GM19452 (cell line): ENCODE measurements around the gene WDR4.
"Not testable (repeated sequence)": the region's sequence is repeated elsewhere in the genome, so short reads cannot be mapped to it uniquely, and the experiment has no call there.

ENCODE experiments used
- ATAC-seq: cut with Tn5 transposase; IDR thresholded peaks from one replicate; pipeline ENCODE4 v1.9.1; 2021; ENCODE audit not compliant: unreplicated experiment

The WDR4 gene

DNA sequence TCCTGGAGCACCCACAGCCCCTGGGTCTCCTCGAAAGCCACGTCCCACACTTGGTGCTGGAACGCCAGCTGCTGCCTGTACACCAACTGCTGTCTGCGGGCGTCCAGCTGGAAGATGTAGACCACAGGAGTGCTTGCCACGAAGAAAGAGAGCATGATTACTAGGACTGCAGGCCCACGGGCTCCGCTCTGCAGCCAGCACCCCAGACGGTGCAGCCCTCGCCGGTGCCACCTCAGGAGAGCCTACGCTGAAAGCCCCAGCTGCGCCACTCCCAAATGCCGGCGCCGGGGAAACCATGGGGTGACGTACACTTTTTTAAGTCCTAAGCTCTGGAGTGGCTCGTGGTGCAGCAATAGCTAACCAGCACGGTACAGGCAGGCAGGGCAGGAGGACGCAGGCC, 25.7 kb downstream of the WDR4 start:
- no peak for ATAC-seq

DNA sequence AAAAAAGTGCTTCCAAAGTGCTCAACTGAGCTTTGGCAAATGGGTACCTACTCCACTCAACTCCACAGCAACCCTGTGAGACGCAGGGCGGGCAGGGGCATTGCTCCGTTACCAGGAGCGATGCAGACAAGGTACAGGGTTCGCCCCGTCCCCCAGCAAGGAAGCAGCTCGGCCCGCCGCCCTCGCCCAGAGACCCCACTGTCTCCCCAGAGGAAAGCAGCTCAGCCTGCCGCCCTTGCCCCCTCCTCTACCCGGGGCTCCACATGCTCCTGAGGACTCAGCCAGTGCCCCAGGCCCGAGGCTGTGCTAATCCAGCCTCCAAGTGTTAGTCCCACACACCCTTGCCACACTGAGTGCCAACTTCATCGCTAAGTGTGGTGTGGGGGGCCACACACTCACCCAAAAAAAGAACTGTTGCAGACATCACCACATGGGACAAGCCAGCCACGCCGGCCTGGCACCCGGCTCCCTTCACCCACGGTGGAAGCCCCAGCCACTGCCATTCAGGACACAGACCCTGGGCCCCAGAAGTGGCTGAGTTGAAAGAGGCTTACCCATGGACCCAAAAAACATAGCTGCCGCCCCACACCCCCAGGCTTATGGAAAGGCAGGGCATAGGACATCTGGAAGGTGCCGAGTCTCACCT, 26.3 kb downstream of the WDR4 start:
- ATAC-seq, result no peak

DNA sequence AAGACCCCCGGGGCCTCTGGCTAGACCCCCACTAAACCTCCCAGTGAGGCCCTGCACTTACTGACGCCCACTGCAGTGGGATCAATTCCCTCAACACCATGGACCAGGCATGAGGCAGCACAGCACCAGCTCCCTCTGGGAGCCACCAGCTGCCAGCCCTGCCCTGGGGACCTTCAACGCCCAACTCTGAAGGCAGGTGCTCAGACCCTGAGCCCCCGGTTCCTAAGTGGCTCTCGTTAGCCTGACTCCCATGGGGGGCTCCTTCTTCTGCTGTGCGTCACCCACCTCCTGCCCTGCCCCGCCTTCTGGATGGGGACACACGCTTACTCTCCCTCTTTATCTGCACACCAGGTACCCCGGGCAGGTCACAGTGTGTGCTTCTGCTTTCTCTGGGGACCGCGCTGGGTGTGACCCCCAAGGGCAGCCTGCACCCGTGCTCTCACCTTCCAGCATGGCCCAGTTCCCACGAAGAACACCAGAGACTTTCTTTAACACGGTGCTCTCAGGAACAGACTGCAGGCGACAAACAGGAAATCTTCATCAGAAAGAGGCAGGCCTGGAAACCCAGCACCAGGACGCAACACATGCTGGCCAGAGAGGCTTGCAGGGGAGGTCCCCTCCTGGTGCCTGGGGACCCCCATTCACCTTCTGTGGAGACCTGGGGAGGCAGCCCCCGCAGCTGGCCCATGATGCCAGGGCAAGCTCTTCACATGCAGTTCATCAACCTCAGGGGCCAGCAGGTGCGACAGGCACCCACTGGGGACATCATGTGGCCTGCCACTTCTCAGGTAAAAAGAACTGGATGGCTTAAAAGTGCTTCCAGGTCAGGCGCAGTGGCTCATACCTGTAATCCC, 27.3 kb downstream of the WDR4 start:
- ATAC-seq, result no peak

DNA sequence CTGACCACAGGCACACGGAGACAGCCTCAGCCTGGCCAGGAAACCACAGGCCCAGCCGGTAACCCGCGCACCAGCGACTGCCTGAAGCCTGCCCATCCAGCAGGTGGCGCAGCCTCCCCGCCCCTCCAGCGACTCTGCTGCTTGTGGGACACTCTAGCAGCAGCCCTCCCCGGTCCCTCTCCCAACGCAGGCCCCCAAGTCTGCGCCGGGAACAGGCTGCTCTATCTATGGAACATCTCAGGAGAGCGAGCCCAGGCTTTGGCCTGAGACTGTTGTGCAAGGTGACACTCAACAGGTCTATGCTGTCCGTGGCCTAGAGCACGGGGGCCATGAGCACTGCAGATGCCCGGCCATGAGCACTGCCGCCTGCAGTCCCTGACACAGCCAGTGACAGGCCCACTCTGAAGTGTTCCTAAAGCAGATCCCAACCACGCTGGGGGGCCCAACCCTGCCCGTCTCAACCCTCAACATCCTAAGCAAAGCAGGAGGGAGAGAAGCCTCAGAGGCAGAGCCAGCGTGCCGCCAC, 28.4 kb downstream of the WDR4 start:
- no peak for ATAC-seq

DNA sequence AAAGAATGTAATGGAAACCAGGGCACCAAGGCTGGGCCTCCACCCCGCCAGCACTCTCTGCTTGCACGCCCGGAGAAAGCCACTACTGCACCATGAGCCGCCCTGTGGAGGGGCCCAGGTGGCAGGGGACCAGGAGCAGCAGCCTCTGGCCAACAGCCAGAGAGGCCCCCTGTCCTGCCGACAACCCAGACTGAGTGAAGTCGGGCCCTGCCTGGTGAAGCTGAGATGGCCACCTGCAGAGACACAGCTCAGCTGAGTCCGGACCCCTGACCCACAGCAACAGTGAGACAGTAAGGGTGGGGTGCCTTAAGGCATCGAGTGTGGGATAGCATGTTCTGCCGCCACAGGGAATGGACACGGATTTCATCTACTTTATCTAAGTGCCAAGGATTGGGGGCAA, 28.9 kb downstream of the WDR4 start:
- ATAC-seq, result no peak

DNA sequence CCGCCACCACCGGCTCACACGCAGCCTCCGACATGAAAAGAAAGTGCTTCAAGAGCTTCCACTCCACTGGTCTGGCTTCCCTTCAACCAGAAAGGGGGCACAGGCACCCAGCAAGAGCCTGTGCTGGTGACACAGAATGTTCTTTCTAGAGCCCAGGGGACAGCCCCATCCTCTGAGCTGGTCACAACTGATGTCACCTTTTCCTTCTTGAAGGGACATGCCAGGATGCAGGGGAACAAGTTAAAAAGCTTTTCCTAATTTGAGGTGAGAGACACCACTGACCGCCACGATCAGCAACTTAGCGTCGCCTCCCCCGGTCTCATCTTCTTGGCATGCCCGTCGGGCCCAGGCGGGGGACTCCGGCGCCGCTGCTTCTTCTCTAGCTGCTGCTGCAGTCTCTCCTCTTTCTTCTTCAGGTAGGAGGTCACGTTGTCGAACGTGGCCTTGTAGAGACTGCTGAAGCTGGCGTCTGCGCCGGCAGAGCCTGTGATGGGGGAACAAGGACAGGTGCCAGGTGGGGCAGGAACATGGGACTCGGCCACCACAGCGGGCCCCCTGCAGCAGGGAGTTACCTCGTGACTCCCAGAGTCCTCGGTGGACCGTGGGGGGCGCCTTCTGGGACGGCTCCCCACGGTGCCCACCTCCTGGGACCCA, 29.5 kb downstream of the WDR4 start:
- ATAC-seq, result no peak

DNA sequence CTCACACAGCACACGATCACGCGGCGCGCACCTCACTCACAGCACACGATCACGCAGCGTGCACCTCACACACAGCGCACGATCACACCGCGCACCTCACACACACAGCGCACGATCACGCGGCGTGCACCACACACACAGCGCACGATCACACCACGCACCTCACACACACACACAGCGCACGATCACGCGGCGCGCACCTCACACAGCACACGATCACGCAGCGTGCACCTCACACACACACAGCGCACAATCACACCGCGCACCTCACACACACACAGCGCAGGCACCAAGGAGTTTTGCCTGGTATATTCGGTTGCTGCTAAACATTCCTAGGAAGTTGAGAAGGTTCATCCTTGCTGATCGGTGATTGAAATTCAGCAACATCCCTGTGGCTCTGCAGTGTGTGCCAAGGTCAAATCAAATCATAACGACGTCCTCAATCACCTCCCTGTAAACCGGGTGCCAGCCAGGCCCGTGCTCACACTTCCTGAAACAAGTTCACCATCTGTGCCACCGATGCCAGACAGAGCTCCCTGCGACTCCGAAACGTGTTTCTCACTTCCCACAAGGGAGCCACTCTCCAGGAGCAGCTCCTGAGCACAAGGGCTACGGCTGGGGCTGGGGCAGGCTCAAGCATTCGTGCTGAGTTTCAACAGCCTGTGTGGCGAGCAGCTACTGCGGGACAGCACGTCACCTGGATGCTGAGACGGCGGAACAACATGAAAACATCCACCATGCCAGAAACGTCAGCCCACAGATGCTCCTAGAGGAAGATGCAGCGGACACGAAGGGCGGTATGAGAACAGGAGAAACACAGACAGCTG, 30.2 kb downstream of the WDR4 start:
- ATAC-seq, result no peak

DNA sequence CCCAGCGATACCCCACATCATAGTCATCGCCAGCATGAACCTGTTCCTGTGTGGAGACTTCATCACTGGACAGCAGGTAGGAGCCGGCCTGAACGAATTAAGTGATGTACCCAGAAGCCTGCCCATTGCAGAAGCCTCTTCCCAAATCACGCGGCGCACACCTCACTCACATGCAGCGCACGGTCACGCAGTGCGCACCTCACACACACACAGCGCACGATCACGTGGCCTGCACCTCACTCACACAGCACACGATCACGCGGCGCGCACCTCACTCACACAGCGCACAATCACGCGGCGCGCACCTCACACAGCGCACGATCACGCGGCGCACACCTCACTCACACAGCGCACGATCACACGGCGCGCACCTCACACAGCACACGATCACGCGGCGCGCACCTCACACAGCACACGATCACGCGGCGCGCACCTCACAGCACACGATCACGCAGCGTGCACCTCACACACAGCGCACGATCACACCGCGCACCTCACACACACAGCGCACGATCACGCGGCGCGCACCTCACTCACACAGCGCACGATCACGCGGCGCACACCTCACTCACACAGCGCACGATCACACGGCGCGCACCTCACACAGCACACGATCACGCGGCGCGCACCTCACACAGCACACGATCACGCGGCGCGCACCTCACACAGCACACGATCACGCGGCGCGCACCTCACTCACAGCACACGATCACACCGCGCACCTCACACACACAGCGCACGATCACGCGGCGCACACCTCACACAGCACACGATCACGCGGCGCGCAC, 31.0 kb downstream of the WDR4 start:
- not testable (repeated sequence) for ATAC-seq

DNA sequence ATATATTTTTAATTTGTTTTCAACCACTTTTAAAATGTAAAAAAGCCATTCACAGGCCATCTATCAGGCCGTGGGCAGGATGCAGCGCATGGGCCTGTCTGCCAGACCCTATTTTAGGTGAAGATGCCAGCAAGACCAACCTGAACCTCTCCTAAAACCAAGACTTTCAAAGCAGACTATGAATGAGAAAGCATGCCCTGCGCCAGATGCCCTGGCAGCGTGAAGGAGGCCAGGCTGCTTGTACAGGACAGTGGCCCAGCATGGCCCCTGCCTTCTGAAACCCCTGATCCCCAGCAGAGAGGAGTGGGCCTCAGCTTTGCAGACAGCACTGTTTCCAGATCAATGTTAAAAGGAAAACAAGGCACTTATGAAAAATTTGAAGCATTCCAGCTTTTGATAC, 31.6 kb downstream of the WDR4 start:
- ATAC-seq, result no peak

DNA sequence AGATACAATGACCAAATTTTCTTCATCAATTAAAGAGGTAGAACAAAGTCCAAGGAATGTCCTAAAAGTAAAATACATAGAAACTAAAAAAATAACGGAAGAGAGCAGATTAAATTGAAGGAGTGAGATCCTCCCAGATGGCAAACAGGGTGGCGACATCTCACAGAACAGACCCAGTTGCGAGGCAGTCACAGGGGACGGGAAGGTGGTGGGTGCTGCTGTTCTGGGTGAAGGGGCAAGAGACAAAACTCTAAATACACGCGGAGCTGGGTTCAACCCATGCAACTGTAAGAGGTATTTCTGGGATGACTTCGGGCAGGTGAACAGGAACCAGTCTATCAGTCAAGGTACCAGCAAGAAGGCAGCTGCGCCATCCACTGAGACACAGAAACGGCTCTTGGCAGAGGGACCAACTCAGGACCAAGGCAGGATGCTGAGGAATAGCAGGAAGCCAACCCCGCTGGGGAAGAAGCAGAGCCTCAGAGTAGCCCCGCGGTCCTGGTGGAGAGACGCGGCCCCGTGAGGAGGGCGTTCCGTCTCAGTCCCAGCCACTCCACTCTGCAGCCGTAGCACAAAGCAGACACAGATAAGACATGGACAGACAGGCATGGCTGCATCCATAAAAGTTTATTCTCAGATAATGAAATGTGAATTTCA, 32.2 kb downstream of the WDR4 start:
- no peak for ATAC-seq

DNA sequence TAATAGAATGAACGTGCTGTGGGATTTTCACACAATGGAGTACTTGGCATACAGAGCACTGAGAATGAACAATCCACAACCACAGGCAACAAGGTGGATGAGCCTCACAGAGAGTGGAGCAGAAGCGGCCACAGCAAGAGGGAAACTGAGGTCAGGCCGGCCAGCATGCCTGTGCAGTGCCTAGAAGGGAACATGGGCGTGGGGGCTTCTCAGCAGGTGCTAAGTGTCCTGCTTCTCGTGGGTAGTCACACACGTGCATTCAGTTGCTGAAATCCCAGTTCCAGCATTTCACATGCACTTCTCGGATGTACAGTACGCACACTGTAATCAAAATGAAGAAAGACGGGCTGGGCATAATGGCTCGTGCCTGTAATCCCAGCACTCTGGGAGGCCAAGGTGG, 33.1 kb downstream of the WDR4 start:
- no peak for ATAC-seq

DNA sequence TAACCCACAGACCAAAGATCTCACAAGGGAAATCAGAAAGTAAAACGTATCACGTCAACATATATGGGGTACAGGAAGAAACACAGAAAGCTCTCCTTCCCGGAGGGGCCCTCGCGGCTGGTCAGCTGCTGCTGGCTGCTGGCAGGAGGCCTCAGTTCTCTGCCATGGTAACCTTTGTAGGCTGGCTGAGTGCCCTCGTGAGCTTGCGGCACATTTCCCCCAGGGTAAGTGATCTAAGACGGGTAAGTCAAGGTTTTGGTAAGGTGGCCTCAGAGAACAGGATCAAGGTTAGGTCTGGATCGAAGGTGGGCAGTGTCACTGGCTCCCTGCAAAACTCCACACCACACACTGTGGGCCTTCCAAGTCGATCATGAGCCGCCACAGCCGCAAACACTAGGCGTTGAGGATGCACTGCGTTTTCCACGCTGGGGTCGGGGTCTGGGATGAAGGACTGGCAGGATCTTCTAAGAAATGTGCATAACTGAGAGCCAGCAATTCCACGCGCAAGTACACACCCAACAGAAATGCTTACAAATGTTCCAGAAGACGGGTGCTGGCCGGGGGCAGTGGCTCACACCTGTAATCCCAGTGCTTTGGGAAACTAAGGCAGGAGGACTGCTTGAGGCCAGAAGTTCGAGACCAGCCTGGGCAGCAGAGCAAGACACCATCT, 33.9 kb downstream of the WDR4 start:
- ATAC-seq, result no peak

DNA sequence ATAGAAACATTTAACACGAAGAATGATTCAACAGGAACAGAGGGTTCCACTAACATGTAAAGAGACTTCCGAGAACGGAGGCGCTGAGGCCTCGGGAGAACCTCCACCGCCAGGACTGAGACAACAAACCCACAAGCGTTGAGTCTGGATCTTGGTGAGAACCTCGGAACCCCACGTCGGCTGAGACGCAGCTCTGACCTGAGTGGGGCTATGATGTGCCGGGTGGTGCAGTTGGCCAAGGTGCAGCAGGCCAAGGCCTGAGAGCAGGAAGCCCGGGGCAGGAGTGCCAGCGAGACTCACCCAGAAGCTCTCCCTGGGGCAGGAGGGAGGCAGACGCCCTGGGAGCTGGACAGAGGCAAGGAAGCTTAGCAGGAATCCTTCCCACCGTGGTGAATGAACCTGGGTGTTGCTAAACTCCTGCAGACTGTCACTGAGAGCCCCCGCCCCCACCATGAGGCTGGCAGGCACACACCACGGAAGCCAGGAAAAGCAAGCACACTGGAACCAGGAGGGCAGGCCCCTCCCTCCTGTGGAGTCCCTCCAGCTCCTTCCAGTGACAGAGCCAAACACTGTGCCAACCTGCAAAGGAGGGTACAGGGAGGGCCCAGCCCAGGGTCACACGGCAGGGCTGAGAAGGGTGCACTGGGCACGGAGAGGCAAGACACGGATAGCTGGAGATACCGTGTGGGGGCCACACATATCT, 34.8 kb downstream of the WDR4 start:
- ATAC-seq, result no peak

DNA sequence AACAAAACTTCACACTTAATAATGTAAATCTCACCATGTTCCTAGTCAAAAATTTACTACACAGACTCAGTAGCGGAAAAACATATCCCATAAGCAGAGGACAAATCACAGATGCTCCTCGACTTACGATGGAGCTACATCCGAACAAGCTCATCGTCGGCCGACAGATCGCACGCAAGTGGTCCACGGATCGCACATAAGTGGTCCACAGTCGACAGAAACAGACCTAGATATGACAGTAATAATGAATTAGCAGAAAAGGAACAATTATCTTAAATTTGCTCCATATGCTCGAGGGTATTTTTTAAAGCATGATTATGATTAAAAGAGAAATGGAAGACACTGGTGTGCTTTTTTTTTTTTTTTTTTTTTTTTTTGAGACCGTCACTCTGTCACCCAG, 36.3 kb downstream of the WDR4 start:
- ATAC-seq, result no peak

DNA sequence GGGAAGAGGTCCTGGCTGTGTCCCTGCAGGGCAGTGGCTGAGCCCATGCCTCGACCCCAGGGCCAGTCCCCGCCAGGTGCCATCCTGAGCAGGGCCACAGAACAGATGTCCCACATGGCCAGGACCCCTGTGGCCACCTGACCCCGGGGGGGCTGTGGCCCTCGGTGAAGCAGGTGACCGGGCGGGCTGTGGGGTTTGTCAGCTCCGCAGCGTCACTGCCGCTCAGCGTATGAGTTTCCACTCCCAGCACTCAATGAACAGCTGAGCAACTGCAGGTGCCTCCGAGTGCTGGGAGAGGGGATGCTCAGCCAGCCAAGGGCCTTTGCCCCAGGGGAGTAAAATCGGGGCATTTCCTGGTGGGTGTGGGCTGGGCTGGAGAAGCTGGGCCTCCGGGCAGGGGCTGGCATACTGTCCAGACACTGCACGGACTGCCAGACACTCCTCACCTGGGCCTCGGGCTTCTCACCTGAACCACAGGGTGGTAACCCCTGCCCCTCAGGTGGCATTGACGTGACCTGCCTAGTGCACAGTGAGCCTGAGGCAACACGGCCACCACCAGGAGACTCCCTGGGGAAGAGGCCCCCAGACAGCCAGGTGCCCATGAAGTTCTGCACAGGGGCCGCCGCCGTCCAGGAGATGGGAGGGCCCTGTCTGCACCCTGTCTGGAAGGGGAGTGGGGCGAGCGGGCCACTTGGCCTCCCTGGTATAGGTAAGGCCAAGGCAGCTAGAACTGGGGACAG, 37.3 kb downstream of the WDR4 start:
- ATAC-seq, result not testable (repeated sequence)

DNA sequence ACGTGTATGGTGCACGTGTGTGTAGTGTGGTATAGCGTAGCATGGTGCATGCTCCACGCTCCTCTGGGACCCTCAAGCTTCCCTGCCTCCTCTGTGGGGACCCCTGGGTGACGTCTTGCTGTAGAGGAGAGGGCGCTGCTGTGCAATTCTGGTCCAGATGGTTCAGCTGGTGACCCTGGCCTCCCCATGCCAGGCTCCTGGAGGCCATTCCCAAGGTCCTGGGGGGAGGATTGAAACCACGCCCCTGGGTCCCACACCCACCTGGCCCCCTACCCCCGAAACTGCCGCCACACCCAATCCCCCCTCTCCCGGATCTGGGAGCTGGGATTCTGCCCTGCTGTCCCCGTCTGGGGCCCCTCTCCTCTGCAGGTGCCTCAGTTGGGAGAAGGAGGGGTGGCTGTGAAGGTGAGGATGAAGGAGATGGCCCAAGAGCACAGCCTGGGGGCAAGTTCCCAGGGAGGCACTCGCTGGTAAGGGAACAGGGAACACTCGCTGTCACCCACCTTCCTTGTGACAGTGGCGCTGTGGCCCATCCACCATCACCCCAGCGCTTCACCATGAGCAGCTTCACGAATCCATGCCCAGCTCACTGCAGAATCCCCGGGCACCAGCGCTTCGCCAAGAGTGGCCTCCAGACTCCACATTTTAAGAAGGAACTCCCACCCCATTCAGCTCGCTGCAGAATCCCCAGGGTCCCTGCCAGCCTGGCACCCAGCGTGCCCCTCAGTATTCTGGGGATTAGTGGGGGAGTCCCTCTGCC, 38.0 kb downstream of the WDR4 start:
- ATAC-seq, result no peak
